Measurements from ENCODE around the gene FUZ. TPM values are rescaled to one million over a fixed set of nuclear protein-coding genes. Genes with fewer than 3 reads are reported as not detected.

Gene FUZ
- total RNA-seq, 1 experiment from 2014 or later, result 1.1 TPM

- TF ChIP-seq JUND (IDR thresholded peaks at IDR 0.05), result no peak
- BruUV-seq (replicated peaks), result no TSS peak
- intact Hi-C loops (cut with micrococcal nuclease), result no loop called here
- Histone ChIP-seq H3K4me1 (ENCODE audit: control insufficient read depth in 1 of 2, insufficient read depth in 2 of 2, low read length in 2 of 2) (peaks cover 11 to 54% of the 10 kb centered on the region in 2 experiments; a peak in 2 of 4 replicates), H3K9me3 (ENCODE audit: control insufficient read depth in 1 of 2, insufficient read depth in 1 of 2, low read depth in 1 of 2, low read length in 2 of 2) (no peaks in the 10 kb centered on the region), H3K9ac (ENCODE audit: low read length) (no peak overlapping the region), H3K27me3 (ENCODE audit: insufficient read depth, low read length) (no peaks in the 10 kb centered on the region), H4K20me1 (ENCODE audit: insufficient read depth) (peaks cover 5% of the 10 kb centered on the region; the same call in 1 of the 2 replicates), H3K27ac (ENCODE audit: low read depth, low read length) (no peak overlapping the region; the same call in 1 of the 2 replicates), H3K4me2 (ENCODE audit: low read length) (no peak overlapping the region), H3K4me3 (replicated peaks in 1 of 2; ENCODE audit: low read depth in 1 of 2, low read length in 2 of 2) (no peak overlapping the region), H3K79me2 (ENCODE audit: insufficient read depth, low read length) (peaks cover 40% of the 10 kb centered on the region), H3K9me2 (ENCODE audit: insufficient read depth) (no peaks in the 10 kb centered on the region), H2AFZ (ENCODE audit: low read depth, low read length, poor library complexity, severe bottlenecking) (no peak overlapping the region), H3K36me3 (ENCODE audit: control insufficient read depth in 1 of 2, insufficient read depth in 2 of 2, low read length in 2 of 2) (peaks cover 15 to 44% of the 10 kb centered on the region in 2 experiments)
- ChIA-PET CTCF (no interaction called here), POLR2A (no interaction called here), RAD21 (ENCODE audit: low non-redundant PET in 1 of 2, low total read pairs in 2 of 2, uncharacterized antibody in 2 of 2, unreplicated experiment in 2 of 2) (no interaction called here)
- ATAC-seq (no peak), DNase-seq (ENCODE audit: low read depth, low spot score) (no peak)
These were observed 48.7 kb upstream of the FUZ start for GRCh38 chr19:49861541-49862378.

GRCh38 chr19:49861107-49861506 lies 48.0 kb upstream of the FUZ start:
- BruUV-seq (replicated peaks), result no TSS peak
- H3K79me2 ChIP-seq (ENCODE audit: insufficient read depth, low read length), result peaks cover 34% of the 10 kb centered on the region
- ChIA-PET RAD21 (ENCODE audit: low non-redundant PET in 1 of 2, low total read pairs in 2 of 2, uncharacterized antibody in 2 of 2, unreplicated experiment in 2 of 2) (no interaction called here), CTCF (no interaction called here), POLR2A (interaction anchor here (1.0 kb wide), 1 partner anchor 8 kb away, joined by 4 read pairs; no protein-coding TSS in a partner anchor)
- H3K4me2 ChIP-seq (ENCODE audit: low read length), result no peak overlapping the region
- H3K4me3 ChIP-seq (replicated peaks in 1 of 2; ENCODE audit: low read depth in 1 of 2, low read length in 2 of 2), result no peak overlapping the region
- no peaks in the 10 kb centered on the region for H3K9me2 ChIP-seq (ENCODE audit: insufficient read depth)
- peak overlapping the region; percentile 40 for H3K27ac ChIP-seq (ENCODE audit: low read depth, low read length)
- no peak overlapping the region for H2AFZ ChIP-seq (ENCODE audit: low read depth, low read length, poor library complexity, severe bottlenecking)
- ATAC-seq, result no peak
- no peaks in the 10 kb centered on the region for H3K27me3 ChIP-seq (ENCODE audit: insufficient read depth, low read length)
- no peak for TF ChIP-seq CBX3 (IDR thresholded peaks at IDR 0.05; ENCODE audit: low read depth)
- intact Hi-C loops (cut with micrococcal nuclease), result no loop called here
- no peak overlapping the region for H3K9ac ChIP-seq (ENCODE audit: low read length)
- no peaks in the 10 kb centered on the region for H3K9me3 ChIP-seq (ENCODE audit: control insufficient read depth in 1 of 2, insufficient read depth in 1 of 2, low read depth in 1 of 2, low read length in 2 of 2)
- H4K20me1 ChIP-seq (ENCODE audit: insufficient read depth), result peaks cover 5% of the 10 kb centered on the region; the same call in 1 of the 2 replicates
- H3K36me3 ChIP-seq (ENCODE audit: control insufficient read depth in 1 of 2, insufficient read depth in 2 of 2, low read length in 2 of 2), result peaks cover 15 to 44% of the 10 kb centered on the region in 2 experiments
- DNase-seq (ENCODE audit: low read depth, low spot score), result no peak
- peaks cover 8 to 47% of the 10 kb centered on the region in 2 experiments; a peak in 2 of 4 replicates for H3K4me1 ChIP-seq (ENCODE audit: control insufficient read depth in 1 of 2, insufficient read depth in 2 of 2, low read length in 2 of 2)

Measured in HCT116 (cell line).